ENCODE measurements around the gene GRM1.

GRCh38 chr6:146191166-146191565 is 162.3 kb downstream of the GRM1 start:
- TF ChIP-seq CTCF (IDR thresholded peaks at IDR 0.05) (no peak), POLR2A (IDR thresholded peaks at IDR 0.05) (no peak), POLR2AphosphoS5 (IDR thresholded peaks at IDR 0.05) (no peak)
